Stimulated activated CD8-positive, alpha-beta memory T cell treated with anti-CD3 and anti-CD28 coated beads, Interleukin-7, amount 100 ng/mL, for 1 hour (primary cell): ENCODE results near the gene KHDRBS1.
"Not testable (repeated sequence)": the region's sequence is repeated elsewhere in the genome, so short reads cannot be mapped to it uniquely, and the experiment has no call there.

Experiments used
- DNase-seq, 2 donors: peaks; one replicate each; pipeline ENCODE4 v3.0.0-alpha.2; 2020; ENCODE audit warnings: low read depth in 2 of 2

The KHDRBS1 gene

GRCh38 chr1:32063261-32063681, 49.6 kb downstream of the KHDRBS1 start:
- DNase-seq: no peak

DNA sequence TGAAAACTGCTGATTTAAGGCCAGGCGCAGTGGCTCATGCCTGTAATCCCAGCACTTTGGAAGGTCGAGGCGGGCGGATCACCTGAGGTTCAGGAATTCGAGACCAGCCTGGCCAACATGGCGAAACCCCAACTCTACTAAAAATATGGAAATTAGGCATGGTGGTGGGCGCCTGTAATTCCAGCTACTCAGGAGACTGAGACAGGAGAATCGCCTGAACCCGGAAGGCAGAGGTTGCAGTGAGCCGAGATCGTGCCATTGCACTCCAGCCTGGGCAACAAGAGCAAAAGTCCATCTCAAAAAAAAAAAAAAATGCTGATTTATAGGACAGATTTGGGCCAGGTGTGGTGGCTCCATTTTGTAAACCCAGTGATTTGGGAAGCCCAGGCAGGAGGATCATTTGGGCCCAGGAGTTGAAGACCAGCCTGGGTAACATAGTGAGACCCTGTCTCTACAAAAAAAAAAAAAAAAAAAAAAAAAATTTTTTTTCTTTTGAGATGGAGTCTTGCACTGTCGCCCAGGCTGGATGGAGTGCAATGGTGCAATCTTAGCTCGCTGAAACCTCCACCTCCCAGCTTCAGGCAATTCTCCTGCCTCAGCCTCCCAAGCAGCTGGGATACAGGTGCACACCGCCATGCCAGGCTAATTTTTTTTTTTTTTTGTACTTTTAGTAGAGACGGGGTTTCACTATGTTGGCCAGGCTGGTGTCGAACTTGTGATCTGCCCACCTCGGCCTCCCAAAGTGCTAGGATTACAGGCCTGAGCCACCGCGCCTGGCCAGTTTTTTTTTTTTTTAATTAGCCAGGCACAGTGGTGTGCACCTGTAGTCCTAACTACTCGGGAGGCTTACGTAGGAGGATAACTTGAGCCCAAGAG, 52.2 kb downstream of the KHDRBS1 start:
- DNase-seq: not testable (repeated sequence)

DNA sequence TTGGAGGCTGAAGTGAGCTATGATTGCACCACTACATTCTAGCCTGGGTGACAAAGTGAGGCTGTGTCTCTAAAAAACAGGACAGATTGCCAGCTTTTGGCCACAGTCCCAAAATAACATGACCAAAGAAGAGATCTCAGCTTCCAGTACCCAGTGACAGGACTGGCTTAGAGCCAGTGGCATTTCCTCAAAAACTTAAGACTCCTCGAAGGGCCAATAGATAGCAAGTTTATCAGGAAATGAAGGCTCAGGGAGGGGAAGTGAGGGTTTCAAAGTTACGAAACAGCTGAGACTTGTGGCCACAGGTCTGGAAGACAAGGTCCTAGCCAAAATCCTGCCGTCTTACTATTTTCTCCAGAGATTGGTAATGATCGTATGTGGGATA, 52.8 kb downstream of the KHDRBS1 start:
- no peak for DNase-seq

DNA sequence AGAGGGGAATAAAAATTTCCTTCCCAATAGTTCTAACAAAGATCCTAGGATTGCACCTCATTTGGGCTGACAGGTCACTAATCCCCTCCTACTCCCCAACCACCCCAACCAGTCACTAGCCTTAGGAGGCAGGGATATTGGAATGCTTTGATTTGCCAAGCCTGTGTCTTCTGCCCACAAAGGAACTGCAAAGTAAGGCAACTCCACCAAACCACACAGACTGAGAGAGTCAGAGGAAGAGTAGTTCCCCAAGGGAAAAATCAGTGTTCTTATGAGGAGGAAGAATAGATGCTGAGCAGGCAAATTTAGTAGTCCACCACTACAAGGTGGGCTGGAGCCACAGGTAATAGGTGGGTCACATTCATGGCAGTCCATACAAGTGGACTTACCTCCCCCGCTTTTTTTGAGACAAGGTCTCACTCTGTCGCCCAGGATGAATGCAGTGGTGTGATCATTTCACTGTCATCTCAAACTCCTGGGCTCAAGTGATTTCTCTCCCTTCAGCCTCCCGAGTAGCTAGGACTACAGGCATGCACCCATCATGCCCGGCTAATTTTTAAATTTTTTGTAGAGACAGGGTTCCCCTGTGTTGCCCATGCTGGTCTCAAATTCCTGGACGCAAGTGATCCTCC, 55.4 kb downstream of the KHDRBS1 start:
- DNase-seq: no peak

GRCh38 chr1:32071758-32072621, 58.3 kb downstream of the KHDRBS1 start:
- no peak for DNase-seq

DNA sequence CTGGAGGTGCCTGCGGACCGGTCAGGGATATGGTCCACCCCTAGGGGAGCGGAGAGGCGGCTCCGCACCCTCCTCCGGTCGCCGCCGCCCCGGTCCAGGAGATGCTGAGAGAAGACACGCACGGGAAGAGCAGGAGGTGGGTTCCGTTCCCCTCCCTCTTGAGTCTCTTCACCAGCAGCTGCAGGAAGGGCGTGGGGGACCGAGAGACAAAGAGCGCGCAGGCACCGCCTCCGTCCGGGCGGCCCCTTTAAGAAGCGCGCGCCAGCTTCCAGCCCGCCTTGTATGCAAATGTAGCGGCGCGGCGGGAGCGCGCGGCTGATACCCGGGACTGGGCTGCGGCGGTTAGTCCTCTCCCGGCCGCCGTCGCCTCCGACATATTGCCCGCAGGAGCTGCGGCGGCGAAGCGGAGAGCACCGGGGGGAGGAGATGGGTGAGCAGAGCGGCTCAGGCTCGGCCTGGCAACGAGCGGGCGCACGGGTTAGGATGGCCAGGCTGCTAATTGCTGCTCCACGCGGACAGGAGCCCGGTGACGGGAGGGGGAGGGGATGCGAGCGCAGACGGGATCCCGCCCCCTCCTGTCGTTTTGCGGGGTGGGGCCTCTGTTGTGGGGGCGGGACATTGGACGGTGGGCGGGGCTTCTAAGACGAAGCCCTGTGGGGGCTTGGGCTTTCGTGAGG, 59.1 kb downstream of the KHDRBS1 start, which contains the start of gene TMEM39B:
Gene TMEM39B (plus strand): TSS at position 318 of the 677 bp plus-strand sequence. CDS start 109 bp downstream, at position 427.
- peak; percentile 80 to 82 for DNase-seq

DNA sequence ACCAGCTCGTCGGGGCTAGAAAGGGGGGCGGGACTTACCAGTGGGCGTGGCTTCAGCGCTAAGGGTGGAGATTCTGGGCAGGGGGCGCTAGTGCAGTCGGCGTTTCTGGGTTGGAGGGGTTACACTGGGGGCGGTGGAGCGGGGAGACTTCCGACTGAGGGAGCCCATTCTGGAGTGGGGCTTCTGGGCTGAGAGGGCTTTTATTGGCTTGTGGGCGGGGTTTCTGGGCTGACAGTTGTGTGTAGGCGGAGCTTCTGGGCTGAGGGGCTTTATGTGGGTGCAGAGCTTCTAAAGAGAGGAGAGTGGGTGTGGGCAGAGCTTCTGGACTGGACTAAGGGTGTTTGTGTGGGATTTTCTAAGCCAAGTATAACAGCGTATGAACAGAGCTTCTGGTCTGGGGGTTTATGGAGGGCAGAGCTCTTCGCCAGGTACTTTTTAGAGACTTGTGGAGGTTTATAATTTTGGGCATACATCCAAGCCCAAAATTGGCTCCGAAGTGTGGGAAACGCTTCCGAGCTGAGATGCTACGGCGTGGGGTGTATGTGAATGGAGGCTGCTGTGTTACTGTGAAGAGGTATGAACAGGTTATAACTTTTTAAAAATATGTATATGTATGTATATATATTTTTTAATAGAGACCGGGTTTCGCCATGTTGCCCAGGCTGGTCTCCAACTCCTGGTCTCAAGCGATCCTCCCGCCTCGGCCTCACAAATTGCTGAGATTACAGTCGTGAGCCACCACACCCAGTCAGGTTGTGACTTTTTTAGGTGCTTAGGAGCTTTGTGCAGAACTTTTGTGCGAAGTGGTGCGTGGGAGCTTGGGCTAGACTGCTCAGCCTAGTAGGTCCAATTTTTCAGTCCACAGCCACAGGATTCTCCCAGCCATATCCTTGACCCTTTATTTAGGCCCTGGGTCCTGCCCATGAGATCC, 59.9 kb downstream of the KHDRBS1 start:
- DNase-seq: no peak

GRCh38 chr1:32074841-32075240, 61.2 kb downstream of the KHDRBS1 start:
- no peak for DNase-seq

GRCh38 chr1:32077451-32077850, 63.8 kb downstream of the KHDRBS1 start:
- no peak for DNase-seq

GRCh38 chr1:32082022-32082421, 68.4 kb downstream of the KHDRBS1 start:
- no peak for DNase-seq

DNA sequence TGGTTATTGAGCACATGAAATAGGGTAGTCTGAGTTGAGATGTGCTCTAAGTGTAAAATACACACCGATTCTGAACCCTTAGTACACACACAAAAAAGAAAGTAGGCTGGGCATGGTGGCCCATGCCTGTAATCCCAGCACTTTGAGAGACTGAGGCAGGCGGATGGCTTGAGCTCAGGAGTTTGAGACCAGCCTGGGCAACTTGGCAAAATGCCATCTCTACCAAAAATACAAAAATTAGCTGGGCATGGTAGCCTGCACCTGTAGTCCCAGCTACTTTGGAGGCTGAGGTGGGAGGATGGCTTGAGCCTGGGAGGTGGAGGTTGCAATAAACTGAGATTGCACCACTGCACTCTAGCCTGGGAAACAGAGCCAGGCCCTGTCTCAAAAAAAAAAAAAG, 72.7 kb downstream of the KHDRBS1 start:
- DNase-seq: not testable (repeated sequence)

- no peak for DNase-seq
Observed at GRCh38 chr1:32091176-32091575, 77.5 kb downstream of the KHDRBS1 start.

DNA sequence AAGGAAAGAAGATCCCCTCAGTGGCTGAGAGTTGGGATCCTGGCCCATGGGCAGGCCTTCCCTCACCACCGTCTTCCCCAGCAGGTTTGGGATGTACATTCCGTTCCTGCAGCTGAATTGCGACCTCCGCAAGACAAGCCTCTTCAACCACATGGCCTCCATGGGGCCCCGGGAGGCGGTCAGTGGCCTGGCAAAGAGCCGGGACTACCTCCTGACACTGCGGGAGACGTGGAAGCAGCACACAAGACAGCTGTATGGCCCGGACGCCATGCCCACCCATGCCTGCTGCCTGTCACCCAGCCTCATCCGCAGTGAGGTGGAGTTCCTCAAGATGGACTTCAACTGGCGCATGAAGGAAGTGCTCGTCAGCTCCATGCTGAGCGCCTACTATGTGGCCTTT, 77.9 kb downstream of the KHDRBS1 start:
- no peak for DNase-seq
